ENCODE data around the gene CGB1. TPM values are rescaled to one million over a fixed set of nuclear protein-coding genes. Genes with fewer than 3 reads are reported as not detected.
A peak's percentile ranks its signal among the peaks of the same experiment; 100 is the strongest.

The CGB1 gene
- total RNA-seq, 2 experiments from 2014 or later, result not detected

- CTCF ChIA-PET (ENCODE audit: unreplicated experiment), result interaction anchor here (0.6 to 1.3 kb wide), 3 partner anchors 26 to 177 kb away, joined by 3 to 4 read pairs (median 4); no protein-coding TSS in a partner anchor
- Histone ChIP-seq H3K4me2 (ENCODE audit: low read length) (peak within 1 kb of the TSS; percentile 92), H3K4me1 (ENCODE audit: insufficient read depth, low read length, poor library complexity, severe bottlenecking) (peaks cover 21% of the 10 kb centered on the region), H3K9me3 (ENCODE audit: low read length) (no peaks in the 10 kb centered on the region), H3K27ac (ENCODE audit: low read depth, low read length, poor library complexity, severe bottlenecking) (peak within 1 kb of the TSS; percentile 77), H3K36me3 (ENCODE audit: insufficient read depth, low read length) (peaks cover 36% of the 10 kb centered on the region), H3K9me2 (ENCODE audit: insufficient read depth, low read length) (no peaks in the 10 kb centered on the region), H3K79me2 (ENCODE audit: insufficient read depth, low read depth, low read length) (peaks cover 61% of the 10 kb centered on the region), H3K4me3 (ENCODE audit: low read depth, low read length, poor library complexity, severe bottlenecking) (peak within 1 kb of the TSS; percentile 97), H4K20me1 (ENCODE audit: insufficient read depth, low read length) (peaks cover 4% of the 10 kb centered on the region; the same call in 1 of the 2 replicates), H2AFZ (ENCODE audit: low read length) (peak within 1 kb of the TSS; percentile 56)
- no TSS peak for BruUV-seq (replicated peaks)
- intact Hi-C loops (cut with micrococcal nuclease; ENCODE audit: unreplicated experiment), result no loop called here
- TF ChIP-seq, protein P1, sequence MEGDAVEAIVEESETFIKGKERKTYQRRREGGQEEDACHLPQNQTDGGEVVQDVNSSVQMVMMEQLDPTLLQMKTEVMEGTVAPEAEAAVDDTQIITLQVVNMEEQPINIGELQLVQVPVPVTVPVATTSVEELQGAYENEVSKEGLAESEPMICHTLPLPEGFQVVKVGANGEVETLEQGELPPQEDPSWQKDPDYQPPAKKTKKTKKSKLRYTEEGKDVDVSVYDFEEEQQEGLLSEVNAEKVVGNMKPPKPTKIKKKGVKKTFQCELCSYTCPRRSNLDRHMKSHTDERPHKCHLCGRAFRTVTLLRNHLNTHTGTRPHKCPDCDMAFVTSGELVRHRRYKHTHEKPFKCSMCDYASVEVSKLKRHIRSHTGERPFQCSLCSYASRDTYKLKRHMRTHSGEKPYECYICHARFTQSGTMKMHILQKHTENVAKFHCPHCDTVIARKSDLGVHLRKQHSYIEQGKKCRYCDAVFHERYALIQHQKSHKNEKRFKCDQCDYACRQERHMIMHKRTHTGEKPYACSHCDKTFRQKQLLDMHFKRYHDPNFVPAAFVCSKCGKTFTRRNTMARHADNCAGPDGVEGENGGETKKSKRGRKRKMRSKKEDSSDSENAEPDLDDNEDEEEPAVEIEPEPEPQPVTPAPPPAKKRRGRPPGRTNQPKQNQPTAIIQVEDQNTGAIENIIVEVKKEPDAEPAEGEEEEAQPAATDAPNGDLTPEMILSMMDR (conservative IDR thresholded peaks at IDR 0.05; ENCODE audit: low read length), result peak; percentile 84
- no peak for TF ChIP-seq EZH2phosphoT487 (IDR thresholded peaks at IDR 0.05; ENCODE audit: borderline replicate concordance, low read depth, low read length)
- POLR2A ChIA-PET, result interaction anchor here (0.9 to 1.5 kb wide), 9 partner anchors 10 to 183 kb away, joined by 3 to 7 read pairs (median 4); partner anchors contain the start of genes BAX, BCAT2 and DHDH
- peak; percentile 100 for DNase-seq (ENCODE audit: low spot score)
Measured at GRCh38 chr19:48993175-48994034, 43.3 kb downstream of the CGB1 start, which contains the start of the genes GYS1 and RUVBL2. GYS1 (minus strand) TSS chr19:48993309; CDS start chr19:48993112, 197 bp downstream. RUVBL2 (plus strand) TSS chr19:48993887; CDS start chr19:48993912, 25 bp downstream.

- Histone ChIP-seq H3K4me2 (ENCODE audit: low read length) (peak overlapping the region; percentile 92), H3K27ac (ENCODE audit: low read depth, low read length, poor library complexity, severe bottlenecking) (peak overlapping the region; percentile 49), H3K4me1 (ENCODE audit: insufficient read depth, low read length, poor library complexity, severe bottlenecking) (peaks cover 21% of the 10 kb centered on the region), H3K36me3 (ENCODE audit: insufficient read depth, low read length) (peaks cover 35% of the 10 kb centered on the region), H3K4me3 (ENCODE audit: low read depth, low read length, poor library complexity, severe bottlenecking) (peak overlapping the region; percentile 97), H3K9me3 (ENCODE audit: low read length) (no peaks in the 10 kb centered on the region), H4K20me1 (ENCODE audit: insufficient read depth, low read length) (peaks cover 4% of the 10 kb centered on the region; the same call in 1 of the 2 replicates), H2AFZ (ENCODE audit: low read length) (peak overlapping the region; percentile 45; the same call in 1 of the 2 replicates), H3K9me2 (ENCODE audit: insufficient read depth, low read length) (no peaks in the 10 kb centered on the region), H3K79me2 (ENCODE audit: insufficient read depth, low read depth, low read length) (peaks cover 54% of the 10 kb centered on the region)
- ChIA-PET POLR2A (interaction anchor here (0.5 to 1.3 kb wide), 9 partner anchors 8 to 182 kb away, joined by 3 to 6 read pairs (median 3); partner anchors contain the start of genes BAX, BCAT2 and DHDH), CTCF (ENCODE audit: unreplicated experiment) (interaction anchor here (1.3 kb wide), 1 partner anchor 25 kb away, joined by 4 read pairs; no protein-coding TSS in a partner anchor)
- peak; percentile 38 for DNase-seq (ENCODE audit: low spot score)
- TF ChIP-seq, protein P1 (conservative IDR thresholded peaks at IDR 0.05; ENCODE audit: low read length), result no peak
- TF ChIP-seq EZH2phosphoT487 (IDR thresholded peaks at IDR 0.05; ENCODE audit: borderline replicate concordance, low read depth, low read length), result no peak
- intact Hi-C loops (cut with micrococcal nuclease; ENCODE audit: unreplicated experiment), result no loop called here
- BruUV-seq (replicated peaks), result no TSS peak
Measured at GRCh38 chr19:48992581-48993174, 44.0 kb downstream of the CGB1 start.

Data from OCI-LY7 (cell line).